Measurements from ENCODE around the gene ANKRD60.
A peak's percentile ranks its signal among the peaks of the same experiment; 100 is the strongest.

The ANKRD60 gene

DNA sequence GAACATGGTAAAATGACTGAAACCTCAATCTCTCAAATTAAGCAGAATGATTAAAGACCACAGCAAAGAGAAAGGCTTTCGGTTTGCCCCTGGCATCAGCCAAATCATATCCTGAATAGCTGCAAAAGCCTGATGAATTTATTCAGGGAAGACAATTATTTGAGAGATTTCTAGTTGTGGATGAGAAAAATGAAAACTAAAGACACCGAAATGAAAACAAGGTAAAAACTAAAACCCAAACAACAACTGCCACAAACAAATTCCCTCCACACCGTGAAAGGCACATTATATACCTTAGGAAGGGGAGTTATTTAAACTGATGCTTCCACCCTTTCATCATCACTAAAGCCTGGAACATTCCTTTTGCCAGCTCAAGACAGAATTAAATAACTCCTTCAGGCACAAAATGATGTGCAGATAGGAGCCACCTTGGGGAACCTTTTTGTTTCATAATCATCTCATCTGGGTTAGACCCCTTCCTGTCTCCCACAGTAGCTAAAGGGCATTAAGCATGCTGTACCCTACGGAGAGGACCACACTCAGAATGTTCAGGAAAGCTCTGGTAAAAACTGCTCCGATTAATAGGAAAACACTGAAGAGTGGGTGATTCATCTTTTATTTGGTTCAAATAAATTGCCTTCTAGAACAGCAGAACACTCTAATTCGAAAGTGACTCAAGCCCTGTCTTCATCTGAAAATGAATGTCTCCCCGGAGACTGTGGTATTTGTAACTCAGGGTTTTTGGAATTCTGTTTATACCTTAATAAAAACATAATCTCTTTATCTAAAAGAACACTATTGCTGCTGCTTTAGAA lies 9.1 kb upstream of the ANKRD60 start:
- TF ChIP-seq, protein P1, sequence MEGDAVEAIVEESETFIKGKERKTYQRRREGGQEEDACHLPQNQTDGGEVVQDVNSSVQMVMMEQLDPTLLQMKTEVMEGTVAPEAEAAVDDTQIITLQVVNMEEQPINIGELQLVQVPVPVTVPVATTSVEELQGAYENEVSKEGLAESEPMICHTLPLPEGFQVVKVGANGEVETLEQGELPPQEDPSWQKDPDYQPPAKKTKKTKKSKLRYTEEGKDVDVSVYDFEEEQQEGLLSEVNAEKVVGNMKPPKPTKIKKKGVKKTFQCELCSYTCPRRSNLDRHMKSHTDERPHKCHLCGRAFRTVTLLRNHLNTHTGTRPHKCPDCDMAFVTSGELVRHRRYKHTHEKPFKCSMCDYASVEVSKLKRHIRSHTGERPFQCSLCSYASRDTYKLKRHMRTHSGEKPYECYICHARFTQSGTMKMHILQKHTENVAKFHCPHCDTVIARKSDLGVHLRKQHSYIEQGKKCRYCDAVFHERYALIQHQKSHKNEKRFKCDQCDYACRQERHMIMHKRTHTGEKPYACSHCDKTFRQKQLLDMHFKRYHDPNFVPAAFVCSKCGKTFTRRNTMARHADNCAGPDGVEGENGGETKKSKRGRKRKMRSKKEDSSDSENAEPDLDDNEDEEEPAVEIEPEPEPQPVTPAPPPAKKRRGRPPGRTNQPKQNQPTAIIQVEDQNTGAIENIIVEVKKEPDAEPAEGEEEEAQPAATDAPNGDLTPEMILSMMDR (IDR thresholded peaks at IDR 0.05; ENCODE audit: low read depth, low read length, missing control alignments): no peak
- DNase-seq: peak; percentile 35
- Histone ChIP-seq H3K27me3 (replicated peaks) (no peaks in the 10 kb centered on the region), H3K36me3 (replicated peaks) (peaks cover 23% of the 10 kb centered on the region), H3K4me3 (ENCODE audit: low read depth, low read length) (no peak overlapping the region), H3K27ac (peak overlapping the region; percentile 63)
- in situ Hi-C loops (cut with HindIII; ENCODE audit: low pct_ligation_motif_present, low sequenced_read_pairs): loop anchor here (5.0 to 10.0 kb wide), 2 partner anchors 207 to 415 kb away; partner anchors contain the start of gene STX16

- Histone ChIP-seq H3K27ac (peak overlapping the region; percentile 63), H3K4me3 (ENCODE audit: low read depth, low read length) (peak overlapping the region; percentile 60), H3K36me3 (replicated peaks) (peaks cover 23% of the 10 kb centered on the region), H3K27me3 (replicated peaks) (no peaks in the 10 kb centered on the region)
- TF ChIP-seq, protein P1 (IDR thresholded peaks at IDR 0.05; ENCODE audit: low read depth, low read length, missing control alignments): peak; percentile 91
- DNase-seq: peak; percentile 68
- in situ Hi-C loops (cut with HindIII; ENCODE audit: low pct_ligation_motif_present, low sequenced_read_pairs): loop anchor here (5.0 to 10.0 kb wide), 2 partner anchors 208 to 416 kb away; partner anchors contain the start of gene STX16
Measured at GRCh38 chr20:58236612-58237317, 8.3 kb upstream of the ANKRD60 start.

GRCh38 chr20:58235010-58235409 lies 6.6 kb upstream of the ANKRD60 start:
- peaks cover 23% of the 10 kb centered on the region for H3K36me3 ChIP-seq (replicated peaks)
- in situ Hi-C loops (cut with HindIII; ENCODE audit: low pct_ligation_motif_present, low sequenced_read_pairs): loop anchor here (5.0 to 10.0 kb wide), 2 partner anchors 210 to 417 kb away; partner anchors contain the start of gene STX16
- TF ChIP-seq, protein P1 (IDR thresholded peaks at IDR 0.05; ENCODE audit: low read depth, low read length, missing control alignments): no peak
- H3K27me3 ChIP-seq (replicated peaks): no peaks in the 10 kb centered on the region
- DNase-seq: no peak
- no peak overlapping the region for H3K4me3 ChIP-seq (ENCODE audit: low read depth, low read length)
- no peak overlapping the region for H3K27ac ChIP-seq

DNA sequence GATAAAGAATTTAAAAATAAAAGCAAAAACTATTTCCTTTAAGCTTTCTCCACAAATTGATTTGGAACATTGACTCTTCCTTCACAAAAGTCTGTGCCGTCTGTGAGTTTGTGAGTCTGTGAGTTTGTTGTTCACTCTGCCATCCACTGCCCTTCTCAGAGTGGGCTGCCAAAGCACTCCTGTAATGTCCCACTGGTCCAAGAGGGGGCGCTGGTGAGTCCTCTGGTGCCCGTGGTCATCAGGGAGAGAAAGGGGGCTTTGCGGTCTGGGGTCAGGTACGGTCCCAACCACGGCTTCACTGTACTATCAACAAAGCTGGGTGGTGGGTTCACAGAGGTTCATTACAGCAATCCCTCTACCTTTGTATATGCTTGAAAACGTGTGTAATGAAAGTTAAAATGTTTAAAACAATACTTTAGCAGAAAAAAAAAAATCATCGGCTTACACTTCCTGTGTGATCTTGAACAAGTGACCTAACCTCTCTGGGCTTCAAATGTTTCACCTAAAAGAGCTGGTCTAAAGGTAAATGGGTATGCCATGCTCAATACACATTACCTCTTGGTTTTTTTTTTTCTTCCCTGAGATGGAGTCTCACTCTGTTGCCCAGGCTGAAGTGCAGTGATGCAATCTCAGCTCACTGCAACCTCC lies 5.6 kb upstream of the ANKRD60 start:
- TF ChIP-seq, protein P1 (IDR thresholded peaks at IDR 0.05; ENCODE audit: low read depth, low read length, missing control alignments): peak; percentile 93
- no peak overlapping the region for H3K4me3 ChIP-seq (ENCODE audit: low read depth, low read length)
- in situ Hi-C loops (cut with HindIII; ENCODE audit: low pct_ligation_motif_present, low sequenced_read_pairs): loop anchor here (10.0 kb wide), 1 partner anchor 211 kb away; no protein-coding TSS in a partner anchor
- H3K36me3 ChIP-seq (replicated peaks): peaks cover 14% of the 10 kb centered on the region
- H3K27ac ChIP-seq: no peak overlapping the region
- H3K27me3 ChIP-seq (replicated peaks): no peaks in the 10 kb centered on the region
- DNase-seq: no peak

GRCh38 chr20:58233393-58233792 lies 4.9 kb upstream of the ANKRD60 start:
- DNase-seq: no peak
- Histone ChIP-seq H3K27ac (no peak overlapping the region), H3K36me3 (replicated peaks) (peaks cover 12% of the 10 kb centered on the region), H3K4me3 (ENCODE audit: low read depth, low read length) (no peak overlapping the region), H3K27me3 (replicated peaks) (no peaks in the 10 kb centered on the region)
- in situ Hi-C loops (cut with HindIII; ENCODE audit: low pct_ligation_motif_present, low sequenced_read_pairs): loop anchor here (10.0 kb wide), 1 partner anchor 211 kb away; no protein-coding TSS in a partner anchor
- TF ChIP-seq, protein P1 (IDR thresholded peaks at IDR 0.05; ENCODE audit: low read depth, low read length, missing control alignments): no peak

Measured in brain microvascular endothelial cell (primary cell).